ENCODE results near the gene FSIP1.

DNA sequence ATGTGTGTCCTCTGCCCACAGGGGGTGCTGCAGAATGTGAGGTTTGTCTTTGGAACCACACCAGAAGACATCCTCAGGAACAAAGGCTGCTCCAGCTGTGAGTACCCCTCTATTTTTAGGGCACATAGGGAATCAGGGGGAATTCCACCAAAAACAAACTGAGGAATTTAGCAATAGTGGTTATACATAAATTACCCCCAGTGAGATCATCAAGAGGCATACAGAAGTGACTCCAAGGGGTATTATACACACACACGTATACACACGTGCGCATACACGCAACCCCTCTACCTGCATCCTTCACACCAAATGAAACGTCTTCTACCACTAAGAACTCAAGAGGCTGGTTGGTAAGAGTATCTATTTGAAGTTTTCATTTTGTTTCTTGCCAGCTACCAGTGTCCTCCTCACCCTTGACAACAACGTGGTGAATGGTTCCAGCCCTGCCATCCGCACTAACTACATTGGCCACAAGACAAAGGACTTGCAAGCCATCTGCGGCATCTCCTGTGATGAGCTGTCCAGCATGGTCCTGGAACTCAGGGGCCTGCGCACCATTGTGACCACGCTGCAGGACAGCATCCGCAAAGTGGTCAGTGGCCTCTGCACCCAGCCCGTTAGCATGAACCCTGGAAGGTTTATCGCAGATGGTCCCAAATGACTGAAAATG, 198.9 kb downstream of the FSIP1 start:
- TF ChIP-seq POLR2A (IDR thresholded peaks at IDR 0.05) = no peak
- TF ChIP-seq, protein P1, sequence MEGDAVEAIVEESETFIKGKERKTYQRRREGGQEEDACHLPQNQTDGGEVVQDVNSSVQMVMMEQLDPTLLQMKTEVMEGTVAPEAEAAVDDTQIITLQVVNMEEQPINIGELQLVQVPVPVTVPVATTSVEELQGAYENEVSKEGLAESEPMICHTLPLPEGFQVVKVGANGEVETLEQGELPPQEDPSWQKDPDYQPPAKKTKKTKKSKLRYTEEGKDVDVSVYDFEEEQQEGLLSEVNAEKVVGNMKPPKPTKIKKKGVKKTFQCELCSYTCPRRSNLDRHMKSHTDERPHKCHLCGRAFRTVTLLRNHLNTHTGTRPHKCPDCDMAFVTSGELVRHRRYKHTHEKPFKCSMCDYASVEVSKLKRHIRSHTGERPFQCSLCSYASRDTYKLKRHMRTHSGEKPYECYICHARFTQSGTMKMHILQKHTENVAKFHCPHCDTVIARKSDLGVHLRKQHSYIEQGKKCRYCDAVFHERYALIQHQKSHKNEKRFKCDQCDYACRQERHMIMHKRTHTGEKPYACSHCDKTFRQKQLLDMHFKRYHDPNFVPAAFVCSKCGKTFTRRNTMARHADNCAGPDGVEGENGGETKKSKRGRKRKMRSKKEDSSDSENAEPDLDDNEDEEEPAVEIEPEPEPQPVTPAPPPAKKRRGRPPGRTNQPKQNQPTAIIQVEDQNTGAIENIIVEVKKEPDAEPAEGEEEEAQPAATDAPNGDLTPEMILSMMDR (IDR thresholded peaks at IDR 0.05) = peak in 1 of 6 experiments; percentile 29
